SU-DHL-6 (cell line): ENCODE measurements around the gene PSME3IP1.

Source experiments
- H2AFZ ChIP-seq: fragments of 200-600 bp; sonication (generic); 2 replicates; pipeline ENCODE4 v1.6.1; 2014; ENCODE audit warnings: low read depth, mild to moderate bottlenecking, moderate library complexity, mixed read lengths, antibody characterized with exemption, low read length; ENCODE audit not compliant: severe bottlenecking
- H3F3A ChIP-seq: fragments of 200-600 bp; shearing (Covaris generic); 2 replicates; pipeline ENCODE4 v1.6.0; 2016; ENCODE audit warnings: antibody characterized with exemption, mild to moderate bottlenecking; ENCODE audit not compliant: insufficient read depth
- H3K27ac ChIP-seq: fragments of 200-600 bp; sonication (generic); 2 replicates; pipeline ENCODE4 v1.5.1; 2016; ENCODE audit warnings: low read depth, mild to moderate bottlenecking, low read length, moderate library complexity, mixed read lengths
- H3K27me3 ChIP-seq: fragments of 200-600 bp; sonication (generic), shearing (Covaris generic); 2 replicates; pipeline ENCODE4 v1.6.0; 2014; ENCODE audit warnings: mild to moderate bottlenecking, low read length
- H3K36me3 ChIP-seq: fragments of 200-600 bp; sonication (generic); 2 replicates; pipeline ENCODE4 v1.6.1; 2014; ENCODE audit warnings: mild to moderate bottlenecking, low read length, mixed read lengths
- H3K4me2 ChIP-seq: fragments of 300-600, 200-600 bp; shearing (Covaris generic), sonication (generic); 2 replicates; pipeline ENCODE4 v1.6.0; 2014; ENCODE audit warnings: low read length, low read depth, mild to moderate bottlenecking; ENCODE audit not compliant: poor library complexity, severe bottlenecking
- H3K4me3 ChIP-seq: fragments of 200-600 bp; sonication (generic); 2 replicates; pipeline ENCODE4 v1.5.1; 2014; ENCODE audit warnings: antibody characterized with exemption, low read length, mild to moderate bottlenecking, mixed read lengths; ENCODE audit not compliant: insufficient read depth, poor library complexity, severe bottlenecking
- H3K79me2 ChIP-seq: fragments of 200-600 bp; sonication (generic); 2 replicates; pipeline ENCODE4 v1.6.1; 2014; ENCODE audit warnings: mild to moderate bottlenecking, low read length, moderate library complexity; ENCODE audit not compliant: insufficient read depth
- H3K9ac ChIP-seq: fragments of 200-600 bp; sonication (generic); 2 replicates; pipeline ENCODE4 v1.7.0; 2014; ENCODE audit warnings: mild to moderate bottlenecking, low read length
- H3K9me2 ChIP-seq: fragments of 200-600 bp; sonication (generic); replicated peaks from 2 replicates; pipeline ENCODE4 v1.6.1; 2014; ENCODE audit warnings: low read length; ENCODE audit not compliant: insufficient read depth
- H3K9me3 ChIP-seq: fragments of 200-600 bp; sonication (generic); 2 replicates; pipeline ENCODE4 v1.6.1; 2014; ENCODE audit warnings: low read length, mixed read lengths; ENCODE audit not compliant: insufficient read depth
- H4K20me1 ChIP-seq: fragments of 200-600 bp; sonication (generic); 2 replicates; pipeline ENCODE4 v1.6.1; 2014; ENCODE audit warnings: low read depth, mild to moderate bottlenecking, antibody characterized with exemption, low read length, moderate library complexity, mixed read lengths
- EZH2phosphoT487 ChIP-seq: fragments of 200-600 bp; sonication (generic), shearing (Covaris generic); conservative IDR thresholded peaks from 2 replicates; pipeline ENCODE4 v1.6.1; 2018; ENCODE audit warnings: mild to moderate bottlenecking, antibody characterized with exemption, low read length, moderate library complexity, mixed read lengths
- TF ChIP-seq, protein P1 (sequence below): fragments of 200-600 bp; sonication (generic); IDR thresholded peaks from one replicate; pipeline ENCODE4 v1.5.1; 2017; ENCODE audit warnings: antibody characterized with exemption, mild to moderate bottlenecking, low read length, moderate library complexity; ENCODE audit not compliant: insufficient read depth, poor library complexity, severe bottlenecking

PSME3IP1 gene

DNA sequence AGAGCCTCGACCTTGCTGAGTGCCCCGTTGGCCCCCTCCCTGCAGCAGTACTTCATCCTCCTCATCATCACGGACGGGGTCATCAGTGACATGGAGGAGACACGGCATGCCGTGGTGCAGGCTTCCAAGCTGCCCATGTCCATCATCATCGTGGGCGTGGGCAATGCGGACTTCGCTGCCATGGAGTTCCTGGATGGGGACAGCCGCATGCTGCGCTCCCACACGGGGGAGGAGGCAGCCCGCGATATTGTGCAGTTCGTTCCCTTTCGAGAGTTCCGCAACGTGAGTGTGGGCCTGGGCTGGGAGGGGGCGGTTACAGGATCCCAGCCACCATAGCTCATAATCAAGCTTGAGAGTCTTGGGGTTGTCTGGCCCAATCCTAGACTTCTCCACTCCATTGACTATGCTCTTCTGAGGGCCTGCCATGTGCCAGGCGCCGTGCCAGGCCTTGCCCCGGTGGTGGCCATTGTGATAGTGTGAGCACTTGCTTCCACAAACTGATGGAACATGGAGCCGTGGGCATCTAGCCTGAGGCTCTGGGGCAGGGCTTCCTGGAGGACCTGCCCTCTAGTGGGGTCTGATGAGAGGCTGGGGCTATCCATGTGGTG, 39.7 kb downstream of the PSME3IP1 start:
- Histone ChIP-seq H3K9me3 (no peaks in the 10 kb centered on the region), H3F3A (no peaks in the 10 kb centered on the region), H3K9me2 (no peaks in the 10 kb centered on the region), H4K20me1 (no peaks in the 10 kb centered on the region), H3K36me3 (no peaks in the 10 kb centered on the region), H2AFZ (no peak overlapping the region), H3K4me2 (no peak overlapping the region), H3K27me3 (no peaks in the 10 kb centered on the region), H3K9ac (no peak overlapping the region), H3K4me3 (no peak overlapping the region), H3K27ac (no peak overlapping the region), H3K79me2 (no peaks in the 10 kb centered on the region)
- no peak for TF ChIP-seq EZH2phosphoT487
- TF ChIP-seq, protein P1, sequence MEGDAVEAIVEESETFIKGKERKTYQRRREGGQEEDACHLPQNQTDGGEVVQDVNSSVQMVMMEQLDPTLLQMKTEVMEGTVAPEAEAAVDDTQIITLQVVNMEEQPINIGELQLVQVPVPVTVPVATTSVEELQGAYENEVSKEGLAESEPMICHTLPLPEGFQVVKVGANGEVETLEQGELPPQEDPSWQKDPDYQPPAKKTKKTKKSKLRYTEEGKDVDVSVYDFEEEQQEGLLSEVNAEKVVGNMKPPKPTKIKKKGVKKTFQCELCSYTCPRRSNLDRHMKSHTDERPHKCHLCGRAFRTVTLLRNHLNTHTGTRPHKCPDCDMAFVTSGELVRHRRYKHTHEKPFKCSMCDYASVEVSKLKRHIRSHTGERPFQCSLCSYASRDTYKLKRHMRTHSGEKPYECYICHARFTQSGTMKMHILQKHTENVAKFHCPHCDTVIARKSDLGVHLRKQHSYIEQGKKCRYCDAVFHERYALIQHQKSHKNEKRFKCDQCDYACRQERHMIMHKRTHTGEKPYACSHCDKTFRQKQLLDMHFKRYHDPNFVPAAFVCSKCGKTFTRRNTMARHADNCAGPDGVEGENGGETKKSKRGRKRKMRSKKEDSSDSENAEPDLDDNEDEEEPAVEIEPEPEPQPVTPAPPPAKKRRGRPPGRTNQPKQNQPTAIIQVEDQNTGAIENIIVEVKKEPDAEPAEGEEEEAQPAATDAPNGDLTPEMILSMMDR: no peak

DNA sequence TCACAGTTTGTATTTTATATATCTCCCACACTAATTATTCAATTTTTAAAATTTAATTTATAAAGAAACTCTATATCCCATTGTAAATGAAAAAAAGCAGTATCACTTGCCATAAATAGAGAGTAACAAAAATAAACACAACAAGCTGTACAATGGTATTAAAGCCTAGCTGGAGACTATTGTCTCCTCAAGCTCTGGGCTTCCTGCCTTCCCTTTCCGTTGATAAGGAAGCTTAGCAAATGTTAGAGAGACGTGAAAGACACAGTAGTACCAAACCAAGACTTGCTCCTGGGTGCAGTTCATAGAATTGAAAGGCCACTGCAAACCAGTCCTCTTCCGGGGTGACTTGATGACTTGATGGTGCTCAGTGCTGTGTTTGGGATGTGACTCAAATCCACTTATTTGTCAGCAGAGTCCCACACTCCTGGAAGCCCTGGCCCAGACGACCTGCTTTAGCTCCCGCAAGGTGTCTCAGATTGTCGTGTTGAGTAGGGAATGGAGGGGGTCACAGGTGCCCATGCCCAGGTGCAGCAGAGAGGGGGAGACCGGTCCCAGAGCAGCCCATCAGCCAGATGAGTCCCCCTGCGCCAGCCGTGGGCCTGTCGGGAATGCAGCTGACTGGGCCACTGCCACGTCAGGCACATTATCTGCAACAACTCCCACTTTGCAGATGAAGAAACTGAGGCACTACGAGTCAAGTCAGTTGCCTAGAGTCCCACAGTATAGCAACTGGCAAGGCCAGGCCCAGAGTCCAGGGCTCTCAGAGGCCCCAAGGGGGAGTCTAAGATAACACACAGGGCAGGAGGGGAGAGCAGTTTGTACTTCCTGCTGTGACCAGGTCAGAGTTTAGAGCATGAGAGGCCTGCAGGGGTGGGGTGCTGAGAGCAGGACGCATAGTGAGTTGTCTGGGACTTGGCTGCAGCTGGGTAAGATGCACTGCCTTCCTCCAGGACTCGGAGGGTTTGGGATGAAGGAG, 40.5 kb downstream of the PSME3IP1 start:
- Histone ChIP-seq H4K20me1 (no peaks in the 10 kb centered on the region), H3K9ac (no peak overlapping the region), H3K9me3 (no peaks in the 10 kb centered on the region), H3K9me2 (no peaks in the 10 kb centered on the region), H2AFZ (no peak overlapping the region), H3K36me3 (no peaks in the 10 kb centered on the region), H3K79me2 (no peaks in the 10 kb centered on the region), H3K27me3 (no peaks in the 10 kb centered on the region), H3F3A (no peaks in the 10 kb centered on the region), H3K27ac (no peak overlapping the region), H3K4me3 (no peak overlapping the region), H3K4me2 (no peak overlapping the region)
- TF ChIP-seq, protein P1: no peak
- TF ChIP-seq EZH2phosphoT487: no peak

DNA sequence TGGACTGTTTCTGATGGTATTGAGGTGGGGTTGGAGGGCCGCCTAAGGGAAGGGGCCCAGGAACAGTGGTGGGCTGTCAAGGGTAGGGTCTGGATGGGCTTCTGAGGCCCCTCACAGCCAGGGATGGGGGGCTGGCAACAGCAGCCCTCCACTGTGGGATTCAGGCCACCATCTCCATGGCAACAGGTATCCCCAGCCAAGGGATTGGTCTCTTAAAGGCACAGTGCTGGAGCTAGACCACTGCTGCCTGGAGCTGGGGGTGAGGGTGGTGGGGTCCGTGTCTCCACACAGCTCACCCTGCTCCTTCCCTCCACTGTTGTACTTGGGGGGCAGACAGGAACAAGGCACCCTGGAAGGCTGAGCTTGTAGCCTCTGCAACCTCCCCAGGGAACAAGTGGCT, 41.8 kb downstream of the PSME3IP1 start:
- H3F3A ChIP-seq: no peaks in the 10 kb centered on the region

More for the DNA sequence above, 41.8 kb downstream of the PSME3IP1 start:
- Histone ChIP-seq H3K4me2 (no peak overlapping the region), H3K36me3 (no peaks in the 10 kb centered on the region), H2AFZ (no peak overlapping the region), H3K27me3 (no peaks in the 10 kb centered on the region), H3K4me3 (no peak overlapping the region), H4K20me1 (no peaks in the 10 kb centered on the region), H3K79me2 (no peaks in the 10 kb centered on the region), H3K27ac (no peak overlapping the region), H3K9ac (no peak overlapping the region), H3K9me2 (no peaks in the 10 kb centered on the region), H3K9me3 (no peaks in the 10 kb centered on the region)
- no peak for TF ChIP-seq EZH2phosphoT487
- TF ChIP-seq, protein P1: no peak
